IMR-90 (cell line): ENCODE data around the gene GNAZ. TPM values are rescaled to one million over a fixed set of nuclear protein-coding genes. Genes with fewer than 3 reads are reported as not detected.
A peak's percentile ranks its signal among the peaks of the same experiment; 100 is the strongest.

ENCODE experiments used
- ATAC-seq: fragments of 200-7000 bp; cut with Tn5 transposase; 2 replicates; pipeline ENCODE4 v1.9.1; 2020; ENCODE audit warnings: low read depth, mild to moderate bottlenecking, moderate library complexity
- BruUV-seq: library from RNA; stranded (reverse); fragments of 400-500 nt; replicated peaks from 2 replicates; lab custom pipeline; 2021; lab: Mats Ljungman, UMichigan
- CTCF ChIA-PET: fragments of 300-600 bp; formaldehyde crosslinking; extraction: SDS; loops from one replicate; lab custom pipeline; 2021; ENCODE audit warnings: antibody characterized with exemption; lab: Yijun Ruan, JAX
- POLR2A ChIA-PET: fragments of 300-600 bp; sonication (Branson Sonifier 250); formaldehyde crosslinking; loops from one replicate; lab custom pipeline; 2022; ENCODE audit warnings: antibody characterized with exemption; ENCODE audit not compliant: unreplicated experiment; lab: Charles Lee
- DNase-seq: peaks from one replicate; pipeline ENCODE4 v3.0.0; 2013
- H2AFZ ChIP-seq: replicated peaks from 2 replicates; pipeline ENCODE3; 2013; ENCODE audit warnings: low read length, mild to moderate bottlenecking; ENCODE audit not compliant: poor library complexity
- H2AK5ac ChIP-seq: 2 replicates; pipeline ENCODE4 v1.6.1; 2013; ENCODE audit warnings: low read depth, low read length, inconsistent platforms
- H2AK9ac ChIP-seq: replicated peaks from 2 replicates; pipeline ENCODE3; 2013; ENCODE audit warnings: mild to moderate bottlenecking, low read depth, low read length, moderate library complexity; ENCODE audit not compliant: poor library complexity
- H2BK120ac ChIP-seq: 2 replicates; pipeline ENCODE4 v1.6.1; 2013; ENCODE audit warnings: low read depth, low read length, inconsistent platforms
- H2BK15ac ChIP-seq: 3 replicates; pipeline ENCODE4 v1.6.1; 2013; ENCODE audit warnings: low read depth, low read length, inconsistent platforms
- H2BK20ac ChIP-seq: 2 replicates; pipeline ENCODE4 v1.6.1; 2013; ENCODE audit warnings: low read depth, mild to moderate bottlenecking, inconsistent platforms, low read length, moderate library complexity
- H2BK5ac ChIP-seq: 2 replicates; pipeline ENCODE4 v1.6.1; 2013; ENCODE audit warnings: mild to moderate bottlenecking, low read depth, low read length, inconsistent platforms; ENCODE audit not compliant: poor library complexity, severe bottlenecking
- H3K14ac ChIP-seq: replicated peaks from 2 replicates; pipeline ENCODE4 v1.6.1; 2013; ENCODE audit warnings: low read depth, low read length, inconsistent platforms
- H3K18ac ChIP-seq: 2 replicates; pipeline ENCODE4 v1.6.1; 2013; ENCODE audit warnings: low read depth, low read length, control low read depth
- H3K23ac ChIP-seq: 2 replicates; pipeline ENCODE4 v1.6.1; 2013; ENCODE audit warnings: low read depth, low read length, inconsistent platforms
- H3K27ac ChIP-seq: 2 replicates; pipeline ENCODE4 v1.5.1; 2013; ENCODE audit warnings: mild to moderate bottlenecking, control low read depth, low read length; ENCODE audit not compliant: insufficient read depth
- H3K27me3 ChIP-seq: 2 replicates; pipeline ENCODE4 v1.6.1; 2013; ENCODE audit warnings: low read length; ENCODE audit not compliant: control insufficient read depth, insufficient read depth
- H3K36me3 ChIP-seq: 2 replicates; pipeline ENCODE4 v1.6.1; 2013; ENCODE audit warnings: low read length, mixed read lengths; ENCODE audit not compliant: control insufficient read depth, insufficient read depth
- H3K4ac ChIP-seq: 2 replicates; pipeline ENCODE4 v1.6.1; 2013; ENCODE audit warnings: low read depth, low read length, inconsistent platforms
- H3K4me1 ChIP-seq: 2 replicates; pipeline ENCODE4 v1.6.1; 2013; ENCODE audit warnings: low read length, mixed read lengths; ENCODE audit not compliant: control insufficient read depth, insufficient read depth
- H3K4me2 ChIP-seq: 2 replicates; pipeline ENCODE4 v1.6.1; 2013; ENCODE audit warnings: low read depth, mild to moderate bottlenecking, control low read depth, low read length, moderate library complexity
- H3K4me3 ChIP-seq: 2 replicates; pipeline ENCODE4 v1.5.1; 2013; ENCODE audit warnings: low read depth, mild to moderate bottlenecking, control low read depth, low read length, moderate library complexity; ENCODE audit not compliant: insufficient read depth
- H3K56ac ChIP-seq: 2 replicates; pipeline ENCODE4 v1.6.1; 2013; ENCODE audit warnings: low read length, inconsistent platforms; ENCODE audit not compliant: insufficient read depth; ENCODE audit errors: extremely low read depth
- H3K79me1 ChIP-seq, 2 experiments: 2 replicates each; pipeline ENCODE4 v1.6.1; 2013; ENCODE audit warnings: low read length in 2 of 2, inconsistent platforms in 1 of 2, low read depth in 1 of 2
- H3K9ac ChIP-seq: 2 replicates; pipeline ENCODE4 v1.6.1; 2013; ENCODE audit warnings: low read depth, low read length, control low read depth
- H3K9me1 ChIP-seq: 2 replicates; pipeline ENCODE4 v1.6.1; 2013; ENCODE audit warnings: low read length, inconsistent platforms; ENCODE audit not compliant: insufficient read depth
- H3K9me3 ChIP-seq: 2 replicates; pipeline ENCODE4 v1.6.1; 2013; ENCODE audit warnings: low read length; ENCODE audit not compliant: control insufficient read depth, insufficient read depth
- H4K20me1 ChIP-seq: 2 replicates; pipeline ENCODE4 v1.6.1; 2013; ENCODE audit warnings: low read length, inconsistent platforms; ENCODE audit not compliant: insufficient read depth
- H4K5ac ChIP-seq: 2 replicates; pipeline ENCODE4 v1.6.1; 2013; ENCODE audit warnings: mild to moderate bottlenecking, low read depth, low read length, control low read depth
- H4K8ac ChIP-seq, 2 experiments: 2 replicates each; pipeline ENCODE4 v1.6.1; 2013; ENCODE audit warnings: low read depth in 2 of 2, low read length in 2 of 2, control low read depth in 1 of 2, inconsistent platforms in 1 of 2
- H4K91ac ChIP-seq: 2 replicates; pipeline ENCODE4 v1.6.1; 2013; ENCODE audit warnings: low read depth, low read length, inconsistent platforms; ENCODE audit not compliant: insufficient read depth
- BHLHE40 ChIP-seq: fragments of 150-350 bp; IDR thresholded peaks from 2 replicates; pipeline ENCODE4 v1.6.1; 2016; ENCODE audit warnings: mild to moderate bottlenecking, low read depth, low read length
- MAZ ChIP-seq: IDR thresholded peaks from 2 replicates; pipeline ENCODE4 v1.6.1; 2012; ENCODE audit warnings: low read depth, mild to moderate bottlenecking, low read length, improper control_type of control experiment, moderate library complexity, borderline replicate concordance
- MXI1 ChIP-seq: IDR thresholded peaks from 2 replicates; pipeline ENCODE4 v1.6.1; 2012; ENCODE audit warnings: low read depth, mild to moderate bottlenecking, low read length, moderate library complexity, borderline replicate concordance
- NFE2L2 ChIP-seq: fragments of 150-350 bp; IDR thresholded peaks from 2 replicates; pipeline ENCODE4 v1.6.1; 2016; ENCODE audit warnings: low read depth, mild to moderate bottlenecking, low read length
- RAD21 ChIP-seq: IDR thresholded peaks from 2 replicates; pipeline ENCODE4 v1.6.1; 2012; ENCODE audit warnings: low read length, improper control_type of control experiment
- WGBS, 2 experiments: methylation state at CpG; one replicate each; pipeline versions ENCODE4 v1.1.5 to v1.1.7; 2013; ENCODE audit warnings: missing lambda C conversion rate in 2 of 2; ENCODE audit not compliant: insufficient read length in 1 of 2; ENCODE audit errors: extremely low coverage in 2 of 2; 5-methylcytosine and 5-hydroxymethylcytosine counted together
- dilution Hi-C: fragments of 300-500 bp; cut with HindIII; formaldehyde crosslinking; loops from one replicate; pipeline ENCODE4 v1.14.3; 2018; ENCODE audit warnings: low sequenced_read_pairs; ENCODE audit not compliant: unreplicated experiment
- in situ Hi-C: fragments of 300-500 bp; cut with MboI; formaldehyde crosslinking; loops from 3 replicates; pipeline ENCODE4 v1.14.3; 2019; ENCODE audit warnings: low sequenced_read_pairs, inconsistent platforms, mixed read lengths
- intact Hi-C: fragments of 100-400 bp; cut with micrococcal nuclease; formaldehyde crosslinking; loops from 2 replicates; pipeline ENCODE4 v1.10.0; 2022
- polyA plus RNA-seq, 3 experiments: library from polyadenylated mRNA; depleted of rRNA; stranded (reverse); fragments of >200 nt; gene quantifications; 2 replicates each; pipeline ENCODE4 v1.2.3, GENCODE V29; 2012; ENCODE audit warnings: low replicate concordance in 1 of 3
- total RNA-seq: library from RNA; depleted of rRNA; stranded (reverse); fragments of >200 nt; gene quantifications from 2 replicates; pipeline ENCODE4 v1.2.3, GENCODE V29; 2012
- TF ChIP-seq, protein P1 (sequence below): conservative IDR thresholded peaks from 2 replicates; pipeline ENCODE4 v1.5.1; 2012; ENCODE audit warnings: mild to moderate bottlenecking, low read depth, low read length, improper control_type of control experiment

The GNAZ gene
- total and polyA plus RNA-seq, 2 of the 4 experiments (the other 2 are of a cell fraction), result 1.5 to 2.5 TPM

- no peak overlapping the region for H3K9ac ChIP-seq
- no TSS peak for BruUV-seq
- H3K4me1 ChIP-seq, result no peaks in the 10 kb centered on the region
- H4K8ac ChIP-seq, result no peak overlapping the region
- 40% methylated on average over 1 of the region's 5 CpGs; no CpG with 5 or more reads in 1 of the 2 experiments for WGBS, 2 experiments
- no peak overlapping the region for H3K27ac ChIP-seq
- no peak overlapping the region for H2AFZ ChIP-seq
- no peaks in the 10 kb centered on the region; the same call in 1 of the 2 replicates for H3K27me3 ChIP-seq
- 0 out of 2 replicates have a peak, but pooled peaks cover 2% of the 10 kb centered on the region for H3K9me1 ChIP-seq
- no peak overlapping the region for H3K14ac ChIP-seq
- no peak overlapping the region for H2BK15ac ChIP-seq
- no peak overlapping the region for H3K4me2 ChIP-seq
- H4K91ac ChIP-seq, result no peak overlapping the region
- H2AK9ac ChIP-seq, result peak overlapping the region; percentile 28
- H3K9me3 ChIP-seq, result no peaks in the 10 kb centered on the region
- H2BK5ac ChIP-seq, result no peak overlapping the region
- no peak overlapping the region for H3K56ac ChIP-seq
- H3K79me1 ChIP-seq, result no peaks in the 10 kb centered on the region
- ATAC-seq (no peak), DNase-seq (no peak)
- H3K4ac ChIP-seq, result no peak overlapping the region
- no peak overlapping the region for H3K4me3 ChIP-seq
- no peak overlapping the region for H3K18ac ChIP-seq
- no peak overlapping the region for H2BK120ac ChIP-seq
- H3K36me3 ChIP-seq, result no peaks in the 10 kb centered on the region
- no peak overlapping the region for H3K23ac ChIP-seq
- ChIA-PET POLR2A (no interaction called here), CTCF (no interaction called here)
- TF ChIP-seq NFE2L2 (no peak), RAD21 (no peak), MXI1 (no peak), MAZ (no peak), BHLHE40 (no peak)
- TF ChIP-seq, protein P1, sequence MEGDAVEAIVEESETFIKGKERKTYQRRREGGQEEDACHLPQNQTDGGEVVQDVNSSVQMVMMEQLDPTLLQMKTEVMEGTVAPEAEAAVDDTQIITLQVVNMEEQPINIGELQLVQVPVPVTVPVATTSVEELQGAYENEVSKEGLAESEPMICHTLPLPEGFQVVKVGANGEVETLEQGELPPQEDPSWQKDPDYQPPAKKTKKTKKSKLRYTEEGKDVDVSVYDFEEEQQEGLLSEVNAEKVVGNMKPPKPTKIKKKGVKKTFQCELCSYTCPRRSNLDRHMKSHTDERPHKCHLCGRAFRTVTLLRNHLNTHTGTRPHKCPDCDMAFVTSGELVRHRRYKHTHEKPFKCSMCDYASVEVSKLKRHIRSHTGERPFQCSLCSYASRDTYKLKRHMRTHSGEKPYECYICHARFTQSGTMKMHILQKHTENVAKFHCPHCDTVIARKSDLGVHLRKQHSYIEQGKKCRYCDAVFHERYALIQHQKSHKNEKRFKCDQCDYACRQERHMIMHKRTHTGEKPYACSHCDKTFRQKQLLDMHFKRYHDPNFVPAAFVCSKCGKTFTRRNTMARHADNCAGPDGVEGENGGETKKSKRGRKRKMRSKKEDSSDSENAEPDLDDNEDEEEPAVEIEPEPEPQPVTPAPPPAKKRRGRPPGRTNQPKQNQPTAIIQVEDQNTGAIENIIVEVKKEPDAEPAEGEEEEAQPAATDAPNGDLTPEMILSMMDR, result no peak
- dilution Hi-C loops (no loop called here), in situ Hi-C loops (no loop called here), intact Hi-C loops (no loop called here)
- no peak overlapping the region for H2BK20ac ChIP-seq
- H4K20me1 ChIP-seq, result no peaks in the 10 kb centered on the region
- no peak overlapping the region for H4K5ac ChIP-seq
- H2AK5ac ChIP-seq, result no peak overlapping the region
These were observed 12.4 kb downstream of the GNAZ start for GRCh38 chr22:23082534-23083314.
